Fibroblast of peridontal ligament (primary cell): Measurements from ENCODE around the gene CFAP97.
A peak's percentile ranks its signal among the peaks of the same experiment; 100 is the strongest.
"Not testable (repeated sequence)": the region's sequence is repeated elsewhere in the genome, so short reads cannot be mapped to it uniquely, and the experiment has no call there.

Experiments used
- DNase-seq: peaks from one replicate; pipeline ENCODE4 v3.0.0-alpha.2; 2010; ENCODE audit errors: extremely low read depth

Gene CFAP97

GRCh38 chr4:185142912-185143600, 60.7 kb downstream of the CFAP97 start, which contains the start of gene SLC25A4:
Gene SLC25A4, plus strand, starts transcription at chr4:185143266. Its CDS starts 107 bp downstream, at chr4:185143373.
- peak; percentile 60 for DNase-seq

GRCh38 chr4:185142564-185142911, 61.3 kb downstream of the CFAP97 start:
- no peak for DNase-seq

- no peak for DNase-seq
Measured at GRCh38 chr4:185141777-185142176, 62.0 kb downstream of the CFAP97 start.

- no peak for DNase-seq
Measured at GRCh38 chr4:185139736-185140135, 64.1 kb downstream of the CFAP97 start.

GRCh38 chr4:185138161-185138560, 65.6 kb downstream of the CFAP97 start:
- no peak for DNase-seq

GRCh38 chr4:185137233-185137925, 66.4 kb downstream of the CFAP97 start:
- no peak for DNase-seq

- DNase-seq = peak; percentile 81
Measured at GRCh38 chr4:185134307-185134869, 69.4 kb downstream of the CFAP97 start.

- DNase-seq = no peak
Measured at GRCh38 chr4:185128272-185129119, 75.3 kb downstream of the CFAP97 start.

GRCh38 chr4:185127021-185127925, 76.5 kb downstream of the CFAP97 start:
- no peak for DNase-seq

GRCh38 chr4:185124006-185124405, 79.8 kb downstream of the CFAP97 start:
- DNase-seq = no peak

- DNase-seq = no peak
Measured at GRCh38 chr4:185122681-185123345, 81.0 kb downstream of the CFAP97 start.

- no peak for DNase-seq
Measured at GRCh38 chr4:185120631-185120946, 83.2 kb downstream of the CFAP97 start.

GRCh38 chr4:185119927-185120630, 83.7 kb downstream of the CFAP97 start:
- DNase-seq = no peak

GRCh38 chr4:185119467-185119866, 84.3 kb downstream of the CFAP97 start:
- not testable (repeated sequence) for DNase-seq

GRCh38 chr4:185118876-185119275, 84.9 kb downstream of the CFAP97 start:
- DNase-seq = no peak

GRCh38 chr4:185117300-185117934, 86.4 kb downstream of the CFAP97 start:
- DNase-seq = no peak

GRCh38 chr4:185115827-185116232, 88.0 kb downstream of the CFAP97 start:
- DNase-seq = peak; percentile 72

- no peak for DNase-seq
Measured at GRCh38 chr4:185113340-185113739, 90.5 kb downstream of the CFAP97 start.

- peak; percentile 93 for DNase-seq
Measured at GRCh38 chr4:185112104-185112503, 91.7 kb downstream of the CFAP97 start.
